ENCODE results near the gene C19orf67. TPM values are rescaled to one million over a fixed set of nuclear protein-coding genes. Genes with fewer than 3 reads are reported as not detected.

C19orf67 gene
- total RNA-seq, 1 donor from 2014 or later: not detected

DNA sequence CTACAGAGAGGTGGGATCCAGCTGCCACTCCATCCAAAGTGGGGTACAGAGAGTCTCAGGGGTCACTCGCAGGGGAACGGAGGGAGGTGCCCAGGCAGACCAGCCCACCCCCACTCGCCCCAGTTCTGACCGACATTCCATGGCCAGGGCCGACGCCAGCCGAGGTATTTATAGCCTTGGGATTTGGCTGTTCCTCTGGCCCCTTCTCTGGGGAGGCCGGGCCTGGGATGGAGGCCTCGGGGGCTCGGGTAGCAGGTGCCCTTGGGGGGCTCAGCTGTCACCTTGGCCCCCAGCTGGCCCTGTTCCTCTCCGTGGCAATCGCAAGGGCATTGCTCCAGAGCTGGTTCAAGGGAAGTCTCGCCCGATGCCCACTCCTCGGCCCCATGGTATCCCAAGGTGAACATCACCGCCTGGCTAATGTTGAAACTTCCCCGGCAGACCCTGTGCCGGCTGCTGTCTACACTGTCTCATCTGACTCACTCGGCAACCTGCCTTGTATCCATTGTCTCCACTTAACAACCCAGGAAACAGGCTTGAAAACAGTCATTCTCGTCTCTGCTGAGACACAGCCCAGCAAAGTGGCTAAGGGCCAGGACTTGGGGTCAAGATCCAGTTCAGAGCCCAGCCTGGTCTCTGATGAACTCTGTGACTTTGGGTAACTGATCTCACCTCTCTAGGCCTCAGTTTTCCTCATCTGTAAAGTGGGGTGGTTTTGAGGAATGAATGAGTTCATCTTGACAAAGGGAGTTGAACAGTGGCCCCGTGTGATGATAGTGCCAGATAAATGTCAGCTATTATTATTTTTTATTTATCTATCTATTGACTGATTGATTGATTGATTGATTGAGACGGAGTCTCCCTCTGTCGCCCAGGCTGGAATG lies 22.2 kb upstream of the C19orf67 start:
- Mint-ChIP-seq H3K27me3 (ENCODE audit: low read depth) (no peaks in the 10 kb centered on the region), H3K9me3 (ENCODE audit: low read depth) (no peaks in the 10 kb centered on the region), H3K4me3 (ENCODE audit: unreplicated experiment) (no peak overlapping the region), H3K36me3 (ENCODE audit: low read depth) (peaks cover 6% of the 10 kb centered on the region), H3K4me1 (ENCODE audit: low read depth) (peaks cover 6% of the 10 kb centered on the region), H3K27ac (ENCODE audit: unreplicated experiment) (no peak overlapping the region)
- TF ChIP-seq, protein P1, sequence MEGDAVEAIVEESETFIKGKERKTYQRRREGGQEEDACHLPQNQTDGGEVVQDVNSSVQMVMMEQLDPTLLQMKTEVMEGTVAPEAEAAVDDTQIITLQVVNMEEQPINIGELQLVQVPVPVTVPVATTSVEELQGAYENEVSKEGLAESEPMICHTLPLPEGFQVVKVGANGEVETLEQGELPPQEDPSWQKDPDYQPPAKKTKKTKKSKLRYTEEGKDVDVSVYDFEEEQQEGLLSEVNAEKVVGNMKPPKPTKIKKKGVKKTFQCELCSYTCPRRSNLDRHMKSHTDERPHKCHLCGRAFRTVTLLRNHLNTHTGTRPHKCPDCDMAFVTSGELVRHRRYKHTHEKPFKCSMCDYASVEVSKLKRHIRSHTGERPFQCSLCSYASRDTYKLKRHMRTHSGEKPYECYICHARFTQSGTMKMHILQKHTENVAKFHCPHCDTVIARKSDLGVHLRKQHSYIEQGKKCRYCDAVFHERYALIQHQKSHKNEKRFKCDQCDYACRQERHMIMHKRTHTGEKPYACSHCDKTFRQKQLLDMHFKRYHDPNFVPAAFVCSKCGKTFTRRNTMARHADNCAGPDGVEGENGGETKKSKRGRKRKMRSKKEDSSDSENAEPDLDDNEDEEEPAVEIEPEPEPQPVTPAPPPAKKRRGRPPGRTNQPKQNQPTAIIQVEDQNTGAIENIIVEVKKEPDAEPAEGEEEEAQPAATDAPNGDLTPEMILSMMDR (IDR thresholded peaks at IDR 0.05): no peak
- no peak for DNase-seq (ENCODE audit: low spot score)

DNA sequence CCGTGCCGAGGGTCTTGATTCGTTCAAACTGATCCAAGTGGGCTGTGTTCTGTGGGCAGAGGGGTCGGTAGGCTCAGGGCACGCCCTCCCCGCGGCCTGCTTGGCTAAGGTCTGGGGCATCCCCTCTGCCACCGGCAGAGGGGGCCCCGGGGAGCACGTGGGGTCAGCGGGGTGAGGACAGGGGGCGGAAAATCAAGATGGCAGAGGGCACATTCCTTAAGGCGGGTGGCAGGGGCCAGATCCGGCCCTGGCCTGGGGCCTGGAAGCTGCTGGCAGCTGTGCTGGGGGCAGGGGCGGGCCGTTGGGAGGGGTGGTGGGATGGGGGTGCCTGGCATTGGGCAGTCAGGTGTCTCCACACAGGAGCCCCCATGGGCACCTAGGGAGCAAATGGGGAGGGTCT lies 21.3 kb upstream of the C19orf67 start:
- Mint-ChIP-seq H3K4me3 (ENCODE audit: unreplicated experiment) (no peak overlapping the region), H3K9me3 (ENCODE audit: low read depth) (no peaks in the 10 kb centered on the region), H3K4me1 (ENCODE audit: low read depth) (no peaks in the 10 kb centered on the region), H3K27ac (ENCODE audit: unreplicated experiment) (no peak overlapping the region), H3K27me3 (ENCODE audit: low read depth) (no peaks in the 10 kb centered on the region), H3K36me3 (ENCODE audit: low read depth) (peaks cover 9% of the 10 kb centered on the region)
- no peak for DNase-seq (ENCODE audit: low spot score)
- TF ChIP-seq, protein P1 (IDR thresholded peaks at IDR 0.05): no peak

GRCh38 chr19:14105680-14106079 lies 20.1 kb upstream of the C19orf67 start:
- Mint-ChIP-seq H3K4me1 (ENCODE audit: low read depth) (no peaks in the 10 kb centered on the region), H3K4me3 (ENCODE audit: unreplicated experiment) (no peak overlapping the region), H3K9me3 (ENCODE audit: low read depth) (no peaks in the 10 kb centered on the region), H3K36me3 (ENCODE audit: low read depth) (peaks cover 12% of the 10 kb centered on the region), H3K27ac (ENCODE audit: unreplicated experiment) (no peak overlapping the region), H3K27me3 (ENCODE audit: low read depth) (no peaks in the 10 kb centered on the region)
- TF ChIP-seq, protein P1 (IDR thresholded peaks at IDR 0.05): no peak
- DNase-seq (ENCODE audit: low spot score): no peak

GRCh38 chr19:14103310-14103709 lies 17.7 kb upstream of the C19orf67 start:
- Mint-ChIP-seq H3K4me3 (ENCODE audit: unreplicated experiment) (no peak overlapping the region), H3K4me1 (ENCODE audit: low read depth) (no peaks in the 10 kb centered on the region), H3K36me3 (ENCODE audit: low read depth) (peaks cover 13% of the 10 kb centered on the region), H3K27me3 (ENCODE audit: low read depth) (no peaks in the 10 kb centered on the region), H3K9me3 (ENCODE audit: low read depth) (no peaks in the 10 kb centered on the region), H3K27ac (ENCODE audit: unreplicated experiment) (no peak overlapping the region)
- DNase-seq (ENCODE audit: low spot score): no peak
- TF ChIP-seq, protein P1 (IDR thresholded peaks at IDR 0.05): no peak

- Mint-ChIP-seq H3K36me3 (ENCODE audit: low read depth) (peaks cover 13% of the 10 kb centered on the region), H3K27me3 (ENCODE audit: low read depth) (no peaks in the 10 kb centered on the region), H3K9me3 (ENCODE audit: low read depth) (no peaks in the 10 kb centered on the region), H3K27ac (ENCODE audit: unreplicated experiment) (no peak overlapping the region), H3K4me1 (ENCODE audit: low read depth) (no peaks in the 10 kb centered on the region), H3K4me3 (ENCODE audit: unreplicated experiment) (no peak overlapping the region)
- no peak for DNase-seq (ENCODE audit: low spot score)
- TF ChIP-seq, protein P1 (IDR thresholded peaks at IDR 0.05): no peak
Observed at GRCh38 chr19:14102756-14103155, 17.2 kb upstream of the C19orf67 start.

All from chondrocyte (in vitro differentiated cells).